Measurements from ENCODE around the gene RASSF7.
A peak's percentile ranks its signal among the peaks of the same experiment; 100 is the strongest.

RASSF7 gene

GRCh38 chr11:559712-560304, 962 bp upstream of the RASSF7 start:
- peaks cover 3% of the 10 kb centered on the region; the same call in 1 of the 2 replicates for H3K36me3 ChIP-seq (replicated peaks)
- in situ Hi-C loops (cut with MboI; ENCODE audit: low sequenced_read_pairs), result loop anchor here (25.0 kb wide), 1 partner anchor 202 kb away; no protein-coding TSS in a partner anchor
- H3K4me1 ChIP-seq, result peaks cover 12% of the 10 kb centered on the region
- no peaks in the 10 kb centered on the region for H3K27me3 ChIP-seq (ENCODE audit: low read depth)
- H3K9me3 ChIP-seq, result no peaks in the 10 kb centered on the region
- no peak for DNase-seq (ENCODE audit: low spot score in 2 of 2)
- H3K4me3 ChIP-seq, result peak overlapping the region; percentile 46

- Histone ChIP-seq H3K4me3 (peak overlapping the region; percentile 46), H3K36me3 (replicated peaks) (peaks cover 3% of the 10 kb centered on the region; the same call in 1 of the 2 replicates), H3K9me3 (no peaks in the 10 kb centered on the region), H3K27me3 (ENCODE audit: low read depth) (no peaks in the 10 kb centered on the region), H3K4me1 (peaks cover 12% of the 10 kb centered on the region)
- peak in 1 of 2 experiments; percentile 53 for DNase-seq (ENCODE audit: low spot score in 2 of 2)
- in situ Hi-C loops (cut with MboI; ENCODE audit: low sequenced_read_pairs), result loop anchor here (25.0 kb wide), 1 partner anchor 201 kb away; no protein-coding TSS in a partner anchor
Measured at GRCh38 chr11:561148-562003, 606 bp downstream of the RASSF7 start.

- Histone ChIP-seq H3K4me1 (peaks cover 12% of the 10 kb centered on the region), H3K27me3 (ENCODE audit: low read depth) (no peaks in the 10 kb centered on the region), H3K36me3 (replicated peaks) (peaks cover 3% of the 10 kb centered on the region; the same call in 1 of the 2 replicates), H3K4me3 (peak overlapping the region; percentile 46), H3K9me3 (no peaks in the 10 kb centered on the region)
- no peak for DNase-seq (ENCODE audit: low spot score in 2 of 2)
- in situ Hi-C loops (cut with MboI; ENCODE audit: low sequenced_read_pairs), result loop anchor here (25.0 kb wide), 1 partner anchor 200 kb away; no protein-coding TSS in a partner anchor
Measured at GRCh38 chr11:562046-562645, 1.4 kb downstream of the RASSF7 start.

GRCh38 chr11:563066-563811, 2.5 kb downstream of the RASSF7 start:
- H3K27me3 ChIP-seq (ENCODE audit: low read depth), result no peaks in the 10 kb centered on the region
- peaks cover 15% of the 10 kb centered on the region for H3K4me1 ChIP-seq
- no peak for DNase-seq (ENCODE audit: low spot score in 2 of 2)
- in situ Hi-C loops (cut with MboI; ENCODE audit: low sequenced_read_pairs), result loop anchor here (25.0 kb wide), 1 partner anchor 199 kb away; no protein-coding TSS in a partner anchor
- H3K9me3 ChIP-seq, result no peaks in the 10 kb centered on the region
- H3K36me3 ChIP-seq (replicated peaks), result peaks cover 3% of the 10 kb centered on the region; the same call in 1 of the 2 replicates
- no peak overlapping the region for H3K4me3 ChIP-seq

- no peak for DNase-seq (ENCODE audit: low spot score in 2 of 2)
- Histone ChIP-seq H3K27me3 (ENCODE audit: low read depth) (no peaks in the 10 kb centered on the region), H3K36me3 (replicated peaks) (peaks cover 3% of the 10 kb centered on the region; the same call in 1 of the 2 replicates), H3K9me3 (no peaks in the 10 kb centered on the region), H3K4me3 (no peak overlapping the region), H3K4me1 (peaks cover 17% of the 10 kb centered on the region)
- in situ Hi-C loops (cut with MboI; ENCODE audit: low sequenced_read_pairs), result loop anchor here (25.0 kb wide), 1 partner anchor 198 kb away; no protein-coding TSS in a partner anchor
Measured at GRCh38 chr11:563812-564578, 3.2 kb downstream of the RASSF7 start.

GRCh38 chr11:565921-566509, 5.2 kb downstream of the RASSF7 start:
- in situ Hi-C loops (cut with MboI; ENCODE audit: low sequenced_read_pairs), result loop anchor here (25.0 kb wide), 1 partner anchor 196 kb away; no protein-coding TSS in a partner anchor
- no peaks in the 10 kb centered on the region for H3K9me3 ChIP-seq
- peaks cover 3% of the 10 kb centered on the region; the same call in 1 of the 2 replicates for H3K36me3 ChIP-seq (replicated peaks)
- no peak for DNase-seq (ENCODE audit: low spot score in 2 of 2)
- H3K4me1 ChIP-seq, result peaks cover 14% of the 10 kb centered on the region
- no peaks in the 10 kb centered on the region for H3K27me3 ChIP-seq (ENCODE audit: low read depth)
- H3K4me3 ChIP-seq, result no peak overlapping the region

GRCh38 chr11:567011-567628, 6.3 kb downstream of the RASSF7 start:
- no peak for DNase-seq (ENCODE audit: low spot score in 2 of 2)
- Histone ChIP-seq H3K9me3 (no peaks in the 10 kb centered on the region), H3K36me3 (replicated peaks) (peaks cover 3% of the 10 kb centered on the region; the same call in 1 of the 2 replicates), H3K4me3 (peak overlapping the region; percentile 39; the same call in 1 of the 2 replicates), H3K27me3 (ENCODE audit: low read depth) (no peaks in the 10 kb centered on the region), H3K4me1 (peaks cover 10% of the 10 kb centered on the region)
- in situ Hi-C loops (cut with MboI; ENCODE audit: low sequenced_read_pairs), result loop anchor here (25.0 kb wide), 1 partner anchor 195 kb away; no protein-coding TSS in a partner anchor

GRCh38 chr11:567629-568292, 7.0 kb downstream of the RASSF7 start:
- H3K4me1 ChIP-seq, result peaks cover 10% of the 10 kb centered on the region
- in situ Hi-C loops (cut with MboI; ENCODE audit: low sequenced_read_pairs), result loop anchor here (25.0 kb wide), 1 partner anchor 195 kb away; no protein-coding TSS in a partner anchor
- no peak for DNase-seq (ENCODE audit: low spot score in 2 of 2)
- peak overlapping the region; percentile 39 for H3K4me3 ChIP-seq
- H3K9me3 ChIP-seq, result no peaks in the 10 kb centered on the region
- peaks cover 3% of the 10 kb centered on the region; the same call in 1 of the 2 replicates for H3K36me3 ChIP-seq (replicated peaks)
- H3K27me3 ChIP-seq (ENCODE audit: low read depth), result no peaks in the 10 kb centered on the region

GRCh38 chr11:568306-569157, 7.8 kb downstream of the RASSF7 start:
- DNase-seq (ENCODE audit: low spot score in 2 of 2), result peak; percentile 93 to 96
- Histone ChIP-seq H3K27me3 (ENCODE audit: low read depth) (no peaks in the 10 kb centered on the region), H3K36me3 (replicated peaks) (peaks cover 3% of the 10 kb centered on the region; the same call in 1 of the 2 replicates), H3K4me3 (peak overlapping the region; percentile 48), H3K9me3 (no peaks in the 10 kb centered on the region), H3K4me1 (peaks cover 10% of the 10 kb centered on the region)
- in situ Hi-C loops (cut with MboI; ENCODE audit: low sequenced_read_pairs), result loop anchor here (25.0 kb wide), 1 partner anchor 194 kb away; no protein-coding TSS in a partner anchor

GRCh38 chr11:569158-569885, 8.6 kb downstream of the RASSF7 start:
- Histone ChIP-seq H3K36me3 (replicated peaks) (no peaks in the 10 kb centered on the region), H3K27me3 (ENCODE audit: low read depth) (no peaks in the 10 kb centered on the region), H3K4me1 (peaks cover 10% of the 10 kb centered on the region), H3K4me3 (peak overlapping the region; percentile 48), H3K9me3 (no peaks in the 10 kb centered on the region)
- DNase-seq (ENCODE audit: low spot score in 2 of 2), result no peak
- in situ Hi-C loops (cut with MboI; ENCODE audit: low sequenced_read_pairs), result loop anchor here (25.0 kb wide), 1 partner anchor 193 kb away; no protein-coding TSS in a partner anchor

Data from HAP-1 (cell line).